ENCODE results near the gene CST2. TPM values are rescaled to one million over a fixed set of nuclear protein-coding genes. Genes with fewer than 3 reads are reported as not detected.

CST2 gene
- total RNA-seq, result not detected in 2 replicates
- polyA plus RNA-seq, result not detected in 2 replicates
- polyA plus RNA-seq (2011; cell fraction: cytosol; rRNA removed), result not detected in 2 replicates
- not detected in 2 replicates for polyA plus RNA-seq (2011; cell fraction: nucleus; rRNA removed)
- not detected in 2 replicates for polyA plus RNA-seq (2012)
- not detected in 2 replicates for polyA minus RNA-seq
- not detected for polyA minus RNA-seq (2011; cell fraction: cytosol; rRNA and poly(A)+ RNA removed)
- polyA minus RNA-seq (2011; cell fraction: nucleus; rRNA and poly(A)+ RNA removed), result not detected in 2 replicates
- Bru-seq, nascent RNA, result not detected
- not detected for BruChase-seq, experiment 1, labeled RNA remaining after a 6-hour chase
- not detected for BruChase-seq, experiment 2, labeled RNA remaining after a 2-hour chase
- long read RNA-seq, result 0 reads

- no peaks in the 10 kb centered on the region for H4K20me1 ChIP-seq (replicated peaks; ENCODE audit: control insufficient read depth, extremely low read depth, insufficient read depth, low read length)
- H2AFZ ChIP-seq (ENCODE audit: low read depth, low read length), result no peak within 1 kb of the TSS
- no TSS peak for BruUV-seq (replicated peaks)
- H3K9me1 ChIP-seq (replicated peaks; ENCODE audit: control insufficient read depth, extremely low read depth, insufficient read depth, low read length), result no peaks in the 10 kb centered on the region
- no peaks in the 10 kb centered on the region for H3K9me3 ChIP-seq (replicated peaks; ENCODE audit: control insufficient read depth, insufficient read depth, low read length)
- TF ChIP-seq JUN (IDR thresholded peaks at IDR 0.05; ENCODE audit: borderline replicate concordance, insufficient read depth, insufficient read length, low read depth) (no peak), POLR2A (IDR thresholded peaks at IDR 0.05; ENCODE audit: low read depth, low read length) (no peak), CTCF (IDR thresholded peaks at IDR 0.05; ENCODE audit: extremely low read depth in 1 of 2, insufficient read depth in 1 of 2, low read depth in 1 of 2, low read length in 2 of 2) (no peak), MYC (IDR thresholded peaks at IDR 0.05; ENCODE audit: low read depth, low read length) (no peak), MAX (IDR thresholded peaks at IDR 0.05; ENCODE audit: insufficient read depth, insufficient read length) (no peak), EZH2 (IDR thresholded peaks at IDR 0.05; ENCODE audit: borderline replicate concordance, low read depth, low read length, severe bottlenecking) (no peak), POLR2AphosphoS5 (IDR thresholded peaks at IDR 0.05; ENCODE audit: insufficient read depth, low read depth, low read length) (no peak), FOS (IDR thresholded peaks at IDR 0.05; ENCODE audit: borderline replicate concordance, insufficient read depth, low read length) (no peak), GATA2 (IDR thresholded peaks at IDR 0.05; ENCODE audit: insufficient read depth, insufficient read length, low read depth, low read length) (no peak)
- FAIRE-seq, result no peak
- no peaks in the 10 kb centered on the region for H3K4me1 ChIP-seq (ENCODE audit: control insufficient read depth, extremely low read depth, insufficient read depth, low read length)
- intact Hi-C loops (cut with micrococcal nuclease) (no loop called here), dilution Hi-C loops (cut with MboI; ENCODE audit: extremely low pct_ligation_motif_present, low sequenced_read_pairs) (no loop called here)
- H3K4me3 ChIP-seq (replicated peaks in 1 of 3; ENCODE audit: insufficient read depth in 1 of 3, low read depth in 1 of 3, low read length in 3 of 3), result no peak within 1 kb of the TSS
- POLR2A ChIA-PET, result no interaction called here
- H3K27ac ChIP-seq (ENCODE audit: insufficient read depth, low read depth, low read length), result no peak within 1 kb of the TSS
- DNase-seq (ENCODE audit: low read depth, low spot score), result no peak
- CTCF ChIA-PET, result no interaction called here
- no peaks in the 10 kb centered on the region for H3K79me2 ChIP-seq (ENCODE audit: control insufficient read depth, insufficient read depth, low read length)
- no peak within 1 kb of the TSS for H3K9ac ChIP-seq (replicated peaks; ENCODE audit: extremely low read depth, insufficient read depth, low read length)
- H3K27me3 ChIP-seq (ENCODE audit: control insufficient read depth in 2 of 2, insufficient read depth in 2 of 2, low read length in 2 of 2), result no peaks in the 10 kb centered on the region
- H3K4me2 ChIP-seq (ENCODE audit: insufficient read depth, low read length), result no peak within 1 kb of the TSS
- no peaks in the 10 kb centered on the region for H3K36me3 ChIP-seq (ENCODE audit: control insufficient read depth in 2 of 2, extremely low read depth in 1 of 2, insufficient read depth in 2 of 2, low read length in 2 of 2)
Observed at GRCh38 chr20:23826541-23827021, at the start of gene CST2. TSS of gene CST2 (minus strand) at chr20:23826729. CDS start at chr20:23826660, 69 bp downstream.

Data from endothelial cell of umbilical vein (primary cell).